Endothelial cell of umbilical vein (primary cell): ENCODE data around the gene SFMBT2. TPM values are rescaled to one million over a fixed set of nuclear protein-coding genes. Genes with fewer than 3 reads are reported as not detected.

Source experiments
- BruUV-seq: library from RNA; stranded (reverse); fragments of 400-500 nt; replicated peaks from 2 replicates; lab custom pipeline; 2021; lab: Mats Ljungman, UMichigan
- CTCF ChIA-PET: fragments of 300-600, 350-600 bp; sonication (Branson Sonifier 250); formaldehyde crosslinking; loops from one replicate; lab custom pipeline; 2021; ENCODE audit warnings: antibody characterized with exemption, inconsistent platforms; lab: Charles Lee
- POLR2A ChIA-PET: fragments of 300-600, 350-600 bp; sonication (Branson Sonifier 250); formaldehyde crosslinking; loops from one replicate; lab custom pipeline; 2021; ENCODE audit warnings: antibody characterized with exemption, inconsistent platforms; lab: Charles Lee
- DNase-seq: peaks from one replicate; pipeline ENCODE4 v3.0.0-alpha.2; 2011; ENCODE audit warnings: low read depth, low spot score
- FAIRE-seq: peaks from 2 replicates; lab custom pipeline; 2011; peaks lifted over from hg19 to GRCh38; lab: Jason Lieb, UNC
- H2AFZ ChIP-seq: 2 replicates; pipeline ENCODE4 v1.6.0; 2012; ENCODE audit warnings: low read depth, low read length, control low read depth, inconsistent platforms
- H3K27ac ChIP-seq: 2 replicates; pipeline ENCODE4 v1.5.1; 2011; ENCODE audit warnings: low read depth, mild to moderate bottlenecking, control low read depth, low read length, moderate library complexity; ENCODE audit not compliant: insufficient read depth
- H3K27me3 ChIP-seq, 2 experiments: 2 replicates each; pipeline versions ENCODE4 v1.6.0 to v1.6.1; 2011; ENCODE audit warnings: low read length in 2 of 2, mixed read lengths in 1 of 2; ENCODE audit not compliant: control insufficient read depth in 2 of 2, insufficient read depth in 2 of 2
- H3K36me3 ChIP-seq, 2 experiments: 2 replicates in 1 of 2; 3 replicates in 1 of 2; pipeline ENCODE4 v1.5.1; 2011; ENCODE audit warnings: low read length in 2 of 2, mild to moderate bottlenecking in 1 of 2, moderate library complexity in 1 of 2; ENCODE audit not compliant: control insufficient read depth in 2 of 2, insufficient read depth in 2 of 2; ENCODE audit errors: extremely low read depth in 1 of 2
- H3K4me1 ChIP-seq: 3 replicates; pipeline ENCODE4 v1.5.1; 2011; ENCODE audit warnings: mild to moderate bottlenecking, low read length; ENCODE audit not compliant: control insufficient read depth, insufficient read depth; ENCODE audit errors: extremely low read depth
- H3K4me2 ChIP-seq: 2 replicates; pipeline ENCODE4 v1.6.1; 2011; ENCODE audit warnings: low read length, control low read depth, mixed read lengths; ENCODE audit not compliant: insufficient read depth
- H3K4me3 ChIP-seq, 3 experiments: fragments of 200-600 bp in 1 of 3; sonication (generic), shearing (Covaris generic) in 1 of 3; replicated peaks in 1 of 3; 2 replicates each; pipeline ENCODE4 v1.5.1; 2011 to 2016; ENCODE audit warnings: control low read depth in 3 of 3, low read length in 3 of 3, mild to moderate bottlenecking in 2 of 3, inconsistent platforms in 1 of 3, low read depth in 1 of 3, moderate library complexity in 1 of 3; ENCODE audit not compliant: insufficient read depth in 1 of 3
- H3K79me2 ChIP-seq: 2 replicates; pipeline ENCODE4 v1.6.0; 2012; ENCODE audit warnings: low read length, inconsistent platforms; ENCODE audit not compliant: control insufficient read depth, insufficient read depth
- H3K9ac ChIP-seq: replicated peaks from 2 replicates; pipeline ENCODE3; 2011; ENCODE audit warnings: low read length, control low read depth; ENCODE audit not compliant: insufficient read depth; ENCODE audit errors: extremely low read depth
- H3K9me1 ChIP-seq: replicated peaks from 3 replicates; pipeline ENCODE4 v1.6.0; 2011; ENCODE audit warnings: mild to moderate bottlenecking, low read length; ENCODE audit not compliant: control insufficient read depth, insufficient read depth; ENCODE audit errors: extremely low read depth
- H3K9me3 ChIP-seq: replicated peaks from 2 replicates; pipeline ENCODE4 v1.5.1; 2012; ENCODE audit warnings: low read length, inconsistent platforms; ENCODE audit not compliant: control insufficient read depth, insufficient read depth
- H4K20me1 ChIP-seq: replicated peaks from 2 replicates; pipeline ENCODE3; 2011; ENCODE audit warnings: mild to moderate bottlenecking, low read length; ENCODE audit not compliant: control insufficient read depth, insufficient read depth; ENCODE audit errors: extremely low read depth
- CTCF ChIP-seq, 2 donors: IDR thresholded peaks; 1 replicate in 1 of 2; 2 replicates in 1 of 2; pipeline ENCODE4 v1.5.1; 2011; ENCODE audit warnings: low read length in 2 of 2, mild to moderate bottlenecking in 2 of 2, moderate library complexity in 2 of 2, control low read depth in 1 of 2, inconsistent platforms in 1 of 2, low read depth in 1 of 2; ENCODE audit not compliant: insufficient read depth in 1 of 2; ENCODE audit errors: extremely low read depth in 1 of 2
- EZH2 ChIP-seq: IDR thresholded peaks from 2 replicates; pipeline ENCODE4 v1.6.1; 2012; ENCODE audit warnings: borderline replicate concordance, low read depth, mild to moderate bottlenecking, moderate library complexity, low read length, inconsistent platforms; ENCODE audit not compliant: severe bottlenecking
- FOS ChIP-seq: IDR thresholded peaks from 2 replicates; pipeline ENCODE4 v1.6.1; 2011; ENCODE audit warnings: mild to moderate bottlenecking, low read length, moderate library complexity, borderline replicate concordance; ENCODE audit not compliant: insufficient read depth
- GATA2 ChIP-seq: IDR thresholded peaks from 2 replicates; pipeline ENCODE4 v1.7.0; 2011; ENCODE audit warnings: low read depth, mild to moderate bottlenecking, moderate library complexity, mixed read lengths, low read length; ENCODE audit not compliant: insufficient read length, insufficient read depth
- JUN ChIP-seq: IDR thresholded peaks from 2 replicates; pipeline ENCODE4 v1.6.1; 2011; ENCODE audit warnings: borderline replicate concordance, low read depth; ENCODE audit not compliant: insufficient read length, insufficient read depth
- MAX ChIP-seq: IDR thresholded peaks from 2 replicates; pipeline ENCODE4 v1.6.1; 2011; ENCODE audit not compliant: insufficient read depth, insufficient read length
- MYC ChIP-seq: IDR thresholded peaks from one replicate; pipeline ENCODE4 v1.6.1; 2011; ENCODE audit warnings: mild to moderate bottlenecking, low read depth, low read length
- POLR2A ChIP-seq: IDR thresholded peaks from 2 replicates; pipeline ENCODE4 v1.6.1; 2012; ENCODE audit warnings: low read depth, mild to moderate bottlenecking, control low read depth, low read length
- POLR2AphosphoS5 ChIP-seq: IDR thresholded peaks from 2 replicates; pipeline ENCODE4 v1.6.1; 2012; ENCODE audit warnings: low read depth, mild to moderate bottlenecking, control low read depth, low read length, moderate library complexity; ENCODE audit not compliant: insufficient read depth
- dilution Hi-C: fragments of 300-500 bp; cut with MboI; formaldehyde crosslinking; loops from one replicate; pipeline ENCODE4 v1.15.0; 2019; ENCODE audit warnings: low sequenced_read_pairs; ENCODE audit not compliant: extremely low pct_ligation_motif_present
- intact Hi-C: fragments of 100-400 bp; cut with micrococcal nuclease; formaldehyde crosslinking; loops from one replicate; pipeline ENCODE4 v1.10.0; 2022
- polyA plus RNA-seq, 4 experiments: library from polyadenylated mRNA; depleted of rRNA in 3 of 4; stranded (reverse) in 3 of 4; unstranded in 1 of 4; fragments of >200 nt; gene quantifications; 2 replicates each; pipeline versions ENCODE4 v1.2.1 to v1.2.3, GENCODE V29; 2011 to 2012; ENCODE audit warnings: missing spikeins in 1 of 4
- total RNA-seq: library from RNA; stranded (reverse); gene quantifications from 2 replicates; pipeline ENCODE4 v1.2.3, GENCODE V29; 2021

SFMBT2 gene
- total and polyA plus RNA-seq, 2 donors (not counting 3 experiments of a cell fraction or from before 2014, with no cell fraction given), result 0.14 to 0.64 TPM

- Histone ChIP-seq H3K79me2 (no peaks in the 10 kb centered on the region), H4K20me1 (no peaks in the 10 kb centered on the region), H3K4me2 (no peak overlapping the region), H3K4me1 (no peaks in the 10 kb centered on the region), H3K27me3 (no peaks in the 10 kb centered on the region), H3K4me3 (no peak overlapping the region), H3K27ac (no peak overlapping the region), H3K9me1 (no peaks in the 10 kb centered on the region), H3K36me3 (no peaks in the 10 kb centered on the region), H3K9ac (no peak overlapping the region), H3K9me3 (no peaks in the 10 kb centered on the region), H2AFZ (no peak overlapping the region)
- BruUV-seq, result no TSS peak
- TF ChIP-seq EZH2 (no peak), GATA2 (no peak), FOS (no peak), MYC (no peak), POLR2AphosphoS5 (no peak)
- POLR2A ChIA-PET, result no interaction called here
- intact Hi-C loops, result no loop called here
- CTCF ChIA-PET, result no interaction called here
- FAIRE-seq, result no peak
- no peak for DNase-seq
- dilution Hi-C loops, result no loop called here
Observed at GRCh38 chr10:7335977-7336376, 74.9 kb downstream of the SFMBT2 start.

GRCh38 chr10:7334642-7334964 lies 76.2 kb downstream of the SFMBT2 start:
- no peak overlapping the region for H3K4me3 ChIP-seq
- no peak overlapping the region for H2AFZ ChIP-seq
- H4K20me1 ChIP-seq, result no peaks in the 10 kb centered on the region
- CTCF ChIA-PET, result no interaction called here
- dilution Hi-C loops (no loop called here), intact Hi-C loops (no loop called here)
- H3K9ac ChIP-seq, result no peak overlapping the region
- no peak overlapping the region for H3K27ac ChIP-seq
- POLR2A ChIA-PET, result no interaction called here
- H3K9me1 ChIP-seq, result no peaks in the 10 kb centered on the region
- no peaks in the 10 kb centered on the region for H3K36me3 ChIP-seq
- no peaks in the 10 kb centered on the region for H3K27me3 ChIP-seq
- DNase-seq (no peak), FAIRE-seq (no peak)
- no peaks in the 10 kb centered on the region for H3K79me2 ChIP-seq
- BruUV-seq, result no TSS peak
- no peaks in the 10 kb centered on the region for H3K4me1 ChIP-seq
- H3K4me2 ChIP-seq, result no peak overlapping the region
- no peaks in the 10 kb centered on the region for H3K9me3 ChIP-seq
- no peak for TF ChIP-seq CTCF (IDR thresholded peaks at IDR 0.05; ENCODE audit: extremely low read depth in 1 of 2, insufficient read depth in 1 of 2, low read depth in 1 of 2, low read length in 2 of 2)
- no peak for TF ChIP-seq JUN
- no peak for TF ChIP-seq EZH2
- TF ChIP-seq FOS, result no peak
- TF ChIP-seq GATA2, result no peak
- TF ChIP-seq POLR2A, result no peak
- TF ChIP-seq POLR2AphosphoS5, result no peak
- no peak for TF ChIP-seq MYC
- no peak for TF ChIP-seq MAX
